GM12801 (cell line): ENCODE data around the gene HBB.

ENCODE experiments used
- CTCF ChIP-seq: IDR thresholded peaks from one replicate; pipeline ENCODE4 v1.5.1; 2011; ENCODE audit warnings: control low read depth; ENCODE audit not compliant: insufficient read length; ENCODE audit errors: extremely low read depth

The HBB gene

GRCh38 chr11:5223686-5224085 is 3.2 kb downstream of the HBB start:
- TF ChIP-seq CTCF: no peak

DNA sequence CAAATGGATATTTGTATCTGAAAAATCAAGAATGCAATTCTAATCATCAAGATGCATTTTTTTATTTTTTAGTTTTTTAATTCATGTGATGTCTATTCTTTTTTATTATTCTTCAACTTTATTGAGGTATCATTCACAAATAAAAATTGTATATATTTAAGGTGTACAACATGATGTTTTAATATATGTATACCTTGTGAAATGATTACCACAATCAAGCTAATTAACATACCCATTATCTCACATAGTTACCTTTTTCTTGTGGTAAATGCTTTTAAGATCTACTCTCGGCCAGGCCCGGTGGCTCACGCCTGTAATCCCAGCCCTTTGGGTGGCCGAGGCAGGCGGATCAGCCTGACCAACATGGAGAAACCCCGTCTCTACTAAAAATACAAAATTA is 3.7 kb downstream of the HBB start:
- TF ChIP-seq CTCF: no peak

GRCh38 chr11:5210376-5210885 is 16.4 kb downstream of the HBB start:
- no peak for TF ChIP-seq CTCF

GRCh38 chr11:5204787-5205186 is 22.1 kb downstream of the HBB start:
- no peak for TF ChIP-seq CTCF

- no peak for TF ChIP-seq CTCF
Measured at GRCh38 chr11:5203366-5203765, 23.5 kb downstream of the HBB start.

- no peak for TF ChIP-seq CTCF
Measured at GRCh38 chr11:5200582-5200981, 26.3 kb downstream of the HBB start, which contains the start of gene OR51V1. Gene OR51V1 (minus strand): TSS chr11:5200682. CDS start chr11:5200682, 0 bp downstream.

DNA sequence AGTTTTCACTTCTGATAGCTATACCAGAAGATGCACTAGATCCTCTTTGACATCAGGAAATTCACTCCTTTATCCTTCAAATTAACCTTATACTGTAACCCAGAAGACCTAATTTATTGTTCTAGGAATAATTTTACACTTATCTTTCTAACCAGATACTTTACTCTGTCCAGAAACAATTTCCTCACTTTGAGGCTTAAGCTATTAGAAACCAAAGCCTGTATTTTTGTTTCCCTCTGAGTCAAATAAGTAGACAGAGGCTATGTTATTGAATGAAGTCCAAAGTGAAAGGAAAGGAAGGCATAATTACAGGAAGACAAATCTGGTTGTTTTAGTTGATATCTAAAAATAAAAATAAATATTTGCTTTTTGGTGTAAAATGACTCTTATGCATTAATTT is 28.6 kb downstream of the HBB start:
- TF ChIP-seq CTCF: no peak
